ENCODE data around the gene SLC41A2. TPM values are rescaled to one million over a fixed set of nuclear protein-coding genes. Genes with fewer than 3 reads are reported as not detected.

SLC41A2 gene
- total RNA-seq, 1 experiment from 2014 or later: 27.3 TPM

GRCh38 chr12:104964167-104964855 lies 6.2 kb upstream of the SLC41A2 start:
- no TSS peak for BruUV-seq (replicated peaks)
- in situ Hi-C loops (cut with HindIII; ENCODE audit: low pct_unique_long_range_greater_than_20kb, low sequenced_read_pairs): no loop called here
- H3K4me1 ChIP-seq (ENCODE audit: control insufficient read depth, insufficient read depth, low read length): peaks cover 9% of the 10 kb centered on the region
- TF ChIP-seq POLR2AphosphoS5 (IDR thresholded peaks at IDR 0.05; ENCODE audit: low read depth, low read length): no peak
- no peak for TF ChIP-seq CTCF (IDR thresholded peaks at IDR 0.05)
- no peak for TF ChIP-seq TCF7L2 (IDR thresholded peaks at IDR 0.05; ENCODE audit: low read depth, low read length)
- TF ChIP-seq SIN3A (IDR thresholded peaks at IDR 0.05; ENCODE audit: borderline replicate concordance, insufficient read depth, low read depth, low read length): no peak
- TF ChIP-seq, protein P1, sequence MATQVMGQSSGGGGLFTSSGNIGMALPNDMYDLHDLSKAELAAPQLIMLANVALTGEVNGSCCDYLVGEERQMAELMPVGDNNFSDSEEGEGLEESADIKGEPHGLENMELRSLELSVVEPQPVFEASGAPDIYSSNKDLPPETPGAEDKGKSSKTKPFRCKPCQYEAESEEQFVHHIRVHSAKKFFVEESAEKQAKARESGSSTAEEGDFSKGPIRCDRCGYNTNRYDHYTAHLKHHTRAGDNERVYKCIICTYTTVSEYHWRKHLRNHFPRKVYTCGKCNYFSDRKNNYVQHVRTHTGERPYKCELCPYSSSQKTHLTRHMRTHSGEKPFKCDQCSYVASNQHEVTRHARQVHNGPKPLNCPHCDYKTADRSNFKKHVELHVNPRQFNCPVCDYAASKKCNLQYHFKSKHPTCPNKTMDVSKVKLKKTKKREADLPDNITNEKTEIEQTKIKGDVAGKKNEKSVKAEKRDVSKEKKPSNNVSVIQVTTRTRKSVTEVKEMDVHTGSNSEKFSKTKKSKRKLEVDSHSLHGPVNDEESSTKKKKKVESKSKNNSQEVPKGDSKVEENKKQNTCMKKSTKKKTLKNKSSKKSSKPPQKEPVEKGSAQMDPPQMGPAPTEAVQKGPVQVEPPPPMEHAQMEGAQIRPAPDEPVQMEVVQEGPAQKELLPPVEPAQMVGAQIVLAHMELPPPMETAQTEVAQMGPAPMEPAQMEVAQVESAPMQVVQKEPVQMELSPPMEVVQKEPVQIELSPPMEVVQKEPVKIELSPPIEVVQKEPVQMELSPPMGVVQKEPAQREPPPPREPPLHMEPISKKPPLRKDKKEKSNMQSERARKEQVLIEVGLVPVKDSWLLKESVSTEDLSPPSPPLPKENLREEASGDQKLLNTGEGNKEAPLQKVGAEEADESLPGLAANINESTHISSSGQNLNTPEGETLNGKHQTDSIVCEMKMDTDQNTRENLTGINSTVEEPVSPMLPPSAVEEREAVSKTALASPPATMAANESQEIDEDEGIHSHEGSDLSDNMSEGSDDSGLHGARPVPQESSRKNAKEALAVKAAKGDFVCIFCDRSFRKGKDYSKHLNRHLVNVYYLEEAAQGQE (IDR thresholded peaks at IDR 0.05; ENCODE audit: insufficient read depth in 1 of 2, low read depth in 2 of 2, low read length in 1 of 2): no peak
- H3K27ac ChIP-seq (ENCODE audit: low read length): no peak overlapping the region
- ATAC-seq (no peak), DNase-seq (ENCODE audit: low read depth, low spot score) (no peak)
- intact Hi-C loops (cut with micrococcal nuclease; ENCODE audit: unreplicated experiment): no loop called here
- ChIA-PET POLR2A (no interaction called here), CTCF (no interaction called here)
- no peaks in the 10 kb centered on the region for H3K36me3 ChIP-seq (ENCODE audit: control insufficient read depth, insufficient read depth, low read length)
- no peak overlapping the region for H3K4me3 ChIP-seq (ENCODE audit: low read depth in 2 of 2, low read length in 2 of 2)
- peaks cover 6% of the 10 kb centered on the region; the same call in 1 of the 2 replicates for H3K27me3 ChIP-seq (ENCODE audit: control insufficient read depth, insufficient read depth, low read length)
- H3K9me3 ChIP-seq (ENCODE audit: control insufficient read depth, insufficient read depth, low read depth, low read length): no peaks in the 10 kb centered on the region

- in situ Hi-C loops (cut with HindIII; ENCODE audit: low pct_unique_long_range_greater_than_20kb, low sequenced_read_pairs): no loop called here
Measured at GRCh38 chr12:104963757-104964156, 5.7 kb upstream of the SLC41A2 start.

More at GRCh38 chr12:104963757-104964156, 5.7 kb upstream of the SLC41A2 start:
- CTCF ChIA-PET: no interaction called here
- Histone ChIP-seq H3K27ac (ENCODE audit: low read length) (no peak overlapping the region), H3K36me3 (ENCODE audit: control insufficient read depth, insufficient read depth, low read length) (no peaks in the 10 kb centered on the region), H3K27me3 (ENCODE audit: control insufficient read depth, insufficient read depth, low read length) (peaks cover 6% of the 10 kb centered on the region; the same call in 1 of the 2 replicates), H3K4me1 (ENCODE audit: control insufficient read depth, insufficient read depth, low read length) (peaks cover 15% of the 10 kb centered on the region), H3K4me3 (ENCODE audit: low read depth in 2 of 2, low read length in 2 of 2) (no peak overlapping the region), H3K9me3 (ENCODE audit: control insufficient read depth, insufficient read depth, low read depth, low read length) (no peaks in the 10 kb centered on the region)
- no peak for ATAC-seq
- no peak for DNase-seq (ENCODE audit: low read depth, low spot score)
- intact Hi-C loops (cut with micrococcal nuclease; ENCODE audit: unreplicated experiment): no loop called here
- no peak for TF ChIP-seq SIN3A (IDR thresholded peaks at IDR 0.05; ENCODE audit: borderline replicate concordance, insufficient read depth, low read depth, low read length)
- no peak for TF ChIP-seq POLR2AphosphoS5 (IDR thresholded peaks at IDR 0.05; ENCODE audit: low read depth, low read length)
- TF ChIP-seq, protein P1 (IDR thresholded peaks at IDR 0.05; ENCODE audit: insufficient read depth in 1 of 2, low read depth in 2 of 2, low read length in 1 of 2): no peak
- no peak for TF ChIP-seq CTCF (IDR thresholded peaks at IDR 0.05)
- TF ChIP-seq TCF7L2 (IDR thresholded peaks at IDR 0.05; ENCODE audit: low read depth, low read length): no peak
- no TSS peak for BruUV-seq (replicated peaks)
- POLR2A ChIA-PET: no interaction called here

Measured in Panc1 (cell line).